ENCODE data around the gene THEMIS2.
"Not testable (repeated sequence)": the region's sequence is repeated elsewhere in the genome, so short reads cannot be mapped to it uniquely, and the experiment has no call there.

THEMIS2 gene

GRCh38 chr1:27863538-27863915 lies 8.8 kb upstream of the THEMIS2 start:
- no peak for DNase-seq

- DNase-seq, result no peak
These were observed 8.0 kb upstream of the THEMIS2 start for GRCh38 chr1:27864264-27864895.

DNA sequence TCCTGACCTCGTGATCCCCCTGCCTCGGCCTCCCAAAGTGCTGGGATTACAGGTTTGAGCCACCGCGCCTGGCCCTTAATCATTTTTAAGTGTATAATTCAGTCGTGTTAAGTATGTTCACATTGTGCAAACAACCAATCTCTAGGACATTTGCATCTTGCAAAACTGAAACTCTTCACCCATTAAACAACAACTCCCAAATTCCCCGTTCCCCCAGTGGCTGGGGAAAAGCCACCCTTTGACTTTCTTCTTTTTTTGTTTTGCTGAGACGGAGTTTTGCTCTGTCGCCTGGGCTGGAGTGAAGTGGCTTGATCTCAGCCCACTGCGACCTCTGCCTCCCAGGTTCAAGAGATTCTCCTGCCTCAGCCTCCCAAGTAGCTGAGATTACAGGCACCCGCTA lies 6.5 kb upstream of the THEMIS2 start:
- DNase-seq, result no peak

DNA sequence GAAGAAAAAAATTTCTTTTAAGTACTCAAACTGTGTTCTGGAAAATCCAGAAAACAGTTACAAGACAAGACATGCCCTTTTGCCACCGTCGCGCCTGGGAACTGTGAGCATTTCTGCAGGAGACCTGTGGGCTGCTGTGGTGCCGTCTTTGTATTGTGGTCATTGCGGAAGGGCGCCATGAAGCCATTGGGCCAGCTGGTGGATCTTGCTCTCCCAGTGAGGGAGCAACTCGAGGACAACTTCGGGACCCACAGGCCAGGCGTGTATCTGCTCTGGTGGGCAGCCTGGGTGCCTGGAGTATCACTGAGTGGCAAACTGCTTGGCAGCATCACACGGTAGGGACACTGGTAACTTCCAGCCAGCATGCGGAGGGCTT lies 3.8 kb upstream of the THEMIS2 start:
- no peak for DNase-seq

- no peak for DNase-seq
These were observed 3.2 kb upstream of the THEMIS2 start for GRCh38 chr1:27868932-27869718.

DNA sequence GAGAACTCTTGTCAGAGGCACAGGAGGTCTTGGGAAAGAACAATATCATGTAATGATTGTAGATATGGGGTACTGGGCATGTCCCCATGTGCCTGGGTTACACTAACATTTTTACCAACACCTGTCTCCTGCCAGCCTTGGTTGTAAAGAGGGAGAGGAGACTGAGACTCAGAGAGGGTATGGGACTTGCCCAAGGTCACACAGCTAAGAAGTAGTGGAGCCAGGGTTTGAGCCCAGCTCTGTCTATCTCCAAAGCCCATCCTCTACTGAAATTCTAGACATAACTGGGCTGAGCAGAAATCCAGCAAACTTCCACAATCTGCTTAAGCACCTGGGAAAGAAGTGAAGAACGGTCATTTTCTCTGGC lies 2.6 kb upstream of the THEMIS2 start:
- no peak for DNase-seq

- DNase-seq, result not testable (repeated sequence)
These were observed 1.3 kb upstream of the THEMIS2 start for GRCh38 chr1:27871076-27871475.

- no peak for DNase-seq
These were observed 633 bp downstream of the THEMIS2 start for GRCh38 chr1:27872802-27873551.

- DNase-seq, result no peak
These were observed 1.5 kb downstream of the THEMIS2 start for GRCh38 chr1:27873671-27874384.

- DNase-seq, result no peak
These were observed 4.2 kb downstream of the THEMIS2 start for GRCh38 chr1:27876341-27877114.

DNA sequence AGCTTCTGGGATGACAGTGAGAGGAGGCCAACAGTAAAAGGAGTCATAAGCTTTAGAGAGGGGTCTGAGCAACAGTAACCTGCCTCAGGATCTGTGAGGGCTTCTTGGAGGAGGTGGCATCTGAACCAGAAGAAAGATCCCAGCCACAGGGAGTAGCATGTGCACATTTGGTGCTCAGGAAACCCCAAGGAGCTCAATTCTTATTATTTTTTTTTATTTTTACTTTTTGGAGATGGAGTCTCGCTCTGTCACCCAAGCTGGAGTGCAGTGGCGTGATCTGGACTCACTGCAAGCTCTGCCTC lies 4.7 kb downstream of the THEMIS2 start:
- DNase-seq, result no peak

- DNase-seq, result no peak
These were observed 5.7 kb downstream of the THEMIS2 start for GRCh38 chr1:27878039-27878438.

DNA sequence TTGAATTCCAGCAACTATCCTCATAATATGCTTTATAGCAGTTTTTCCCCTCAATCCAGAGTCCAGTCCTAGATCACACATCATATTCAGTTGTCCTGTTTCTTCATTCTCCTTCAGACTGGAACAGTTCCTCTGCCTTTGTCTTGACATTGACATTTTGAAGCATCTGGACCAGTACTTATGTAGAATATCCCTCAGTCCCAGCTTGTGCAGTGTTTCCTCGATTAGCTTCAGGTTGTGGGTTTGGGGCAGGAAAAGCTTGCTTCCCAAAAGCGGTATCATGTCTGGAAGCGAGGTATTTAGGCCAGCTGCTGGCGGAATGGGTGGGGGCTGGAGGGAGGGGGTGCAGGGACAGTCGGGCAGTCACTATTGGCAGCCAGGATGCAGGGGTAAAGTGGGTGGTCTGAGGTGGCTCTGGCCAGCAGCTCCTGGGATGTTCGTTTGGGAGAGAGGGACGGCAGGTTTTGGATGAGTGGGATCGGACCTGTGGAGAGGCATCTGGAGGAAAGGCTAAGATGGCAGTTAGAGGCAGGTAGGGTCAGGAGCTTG lies 6.5 kb downstream of the THEMIS2 start:
- DNase-seq, result no peak

DNA sequence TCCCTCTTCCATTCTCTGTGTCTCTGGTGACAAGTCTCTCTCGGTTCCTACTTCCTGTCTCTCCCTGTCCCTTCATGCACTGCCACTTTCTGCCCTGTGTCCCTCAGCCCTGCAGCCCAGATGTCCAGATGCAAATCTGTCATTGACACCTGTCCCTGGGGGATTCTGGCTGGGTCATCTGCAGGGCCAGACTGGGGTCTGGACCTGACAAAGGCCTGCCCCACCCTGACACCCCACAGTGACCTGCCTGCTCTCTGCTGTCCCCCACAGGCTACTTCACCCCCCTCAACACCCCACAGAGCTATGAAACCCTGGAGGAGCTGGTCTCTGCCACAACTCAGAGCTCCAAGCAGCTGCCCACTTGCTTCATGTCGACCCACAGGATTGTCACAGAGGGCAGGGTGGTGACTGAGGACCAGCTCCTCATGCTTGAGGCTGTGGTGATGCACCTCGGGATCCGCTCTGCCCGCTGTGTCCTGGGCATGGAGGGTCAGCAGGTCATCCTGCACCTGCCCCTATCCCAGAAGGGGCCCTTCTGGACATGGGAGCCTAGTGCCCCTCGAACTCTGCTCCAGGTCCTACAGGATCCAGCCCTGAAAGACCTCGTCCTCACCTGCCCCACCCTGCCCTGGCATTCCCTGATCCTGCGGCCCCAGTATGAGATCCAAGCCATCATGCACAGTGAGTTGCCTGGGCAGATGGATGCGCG lies 7.2 kb downstream of the THEMIS2 start:
- DNase-seq, result no peak

DNA sequence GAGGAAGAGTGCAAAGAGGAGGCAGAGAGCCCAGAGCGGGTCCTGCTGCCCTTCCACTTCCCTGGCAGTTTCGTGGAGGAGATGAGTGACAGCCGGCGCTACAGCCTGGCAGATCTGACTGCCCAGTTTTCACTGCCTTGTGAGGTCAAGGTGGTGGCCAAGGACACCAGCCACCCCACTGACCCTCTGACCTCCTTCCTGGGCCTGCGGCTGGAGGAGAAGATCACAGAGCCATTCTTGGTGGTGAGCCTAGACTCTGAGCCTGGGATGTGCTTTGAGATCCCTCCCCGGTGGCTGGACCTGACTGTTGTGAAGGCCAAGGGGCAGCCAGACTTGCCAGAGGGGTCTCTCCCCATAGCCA lies 10.2 kb downstream of the THEMIS2 start:
- no peak for DNase-seq

GRCh38 chr1:27883536-27883935 lies 11.2 kb downstream of the THEMIS2 start:
- DNase-seq, result no peak

GRCh38 chr1:27884006-27884954 lies 11.9 kb downstream of the THEMIS2 start:
- no peak for DNase-seq

GRCh38 chr1:27885114-27885528 lies 12.8 kb downstream of the THEMIS2 start:
- DNase-seq, result no peak

DNA sequence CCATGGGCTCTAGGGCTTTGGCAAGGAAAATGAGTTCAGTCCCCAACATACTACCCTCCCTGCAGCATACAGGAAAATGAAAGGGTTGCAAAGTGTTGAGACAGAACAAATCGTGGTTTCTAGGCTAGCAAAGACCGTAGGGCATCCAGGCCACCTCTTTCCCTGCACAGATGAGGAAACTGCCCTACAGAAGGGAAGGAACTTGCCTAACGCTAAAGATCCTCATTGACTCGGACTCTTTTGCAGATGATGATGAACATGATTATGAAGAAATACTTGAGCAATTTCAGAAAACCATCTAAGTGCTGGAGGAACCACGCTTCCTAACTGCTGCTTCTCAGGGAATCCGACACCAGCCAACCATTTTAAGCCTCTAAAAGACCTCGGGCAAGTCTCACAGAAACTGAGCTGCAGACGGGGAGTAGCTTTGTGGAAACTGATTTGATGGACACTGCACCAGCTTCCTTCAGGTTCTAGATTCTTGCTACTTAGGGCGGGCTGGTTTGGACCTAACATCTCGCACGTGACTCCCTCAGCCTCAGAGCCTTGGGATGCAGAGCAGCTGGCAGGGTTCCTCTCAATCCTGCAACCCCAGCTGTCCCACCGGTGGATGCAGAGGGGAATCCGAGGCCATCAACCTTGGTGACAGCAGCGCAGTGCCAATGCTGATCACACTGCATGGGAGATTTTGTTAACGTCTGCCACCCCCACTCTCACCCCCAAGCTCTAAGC lies 13.4 kb downstream of the THEMIS2 start:
- DNase-seq, result no peak

DNA sequence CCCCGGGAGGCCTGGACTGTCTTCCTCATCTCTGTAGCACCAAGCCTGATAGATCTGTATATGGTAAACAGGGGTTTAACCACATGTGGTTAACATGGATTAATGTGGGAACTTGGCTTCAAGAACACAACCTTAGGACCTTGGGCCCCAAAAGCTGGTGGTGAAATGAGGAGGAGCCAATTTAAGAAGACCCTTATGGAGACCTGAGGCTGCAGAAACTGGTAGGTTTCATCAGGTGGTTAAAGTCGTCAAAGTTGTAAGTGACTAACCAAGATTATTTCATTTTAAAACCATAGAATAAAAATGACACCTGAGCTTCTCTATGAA lies 14.0 kb downstream of the THEMIS2 start:
- no peak for DNase-seq

All from SW 1271 (cell line).